GM18507 (cell line): ENCODE measurements around the gene HAUS3.
"Not testable (repeated sequence)": the region's sequence is repeated elsewhere in the genome, so short reads cannot be mapped to it uniquely, and the experiment has no call there.

Experiments used
- DNase-seq: peaks from one replicate; pipeline ENCODE4 v3.0.0; 2011; ENCODE audit warnings: low read depth; ENCODE audit not compliant: insufficient read length; ENCODE audit errors: extremely low spot score
- FAIRE-seq: peaks from 2 replicates; lab custom pipeline; 2011; peaks lifted over from hg19 to GRCh38; lab: Jason Lieb, UNC

The HAUS3 gene

DNA sequence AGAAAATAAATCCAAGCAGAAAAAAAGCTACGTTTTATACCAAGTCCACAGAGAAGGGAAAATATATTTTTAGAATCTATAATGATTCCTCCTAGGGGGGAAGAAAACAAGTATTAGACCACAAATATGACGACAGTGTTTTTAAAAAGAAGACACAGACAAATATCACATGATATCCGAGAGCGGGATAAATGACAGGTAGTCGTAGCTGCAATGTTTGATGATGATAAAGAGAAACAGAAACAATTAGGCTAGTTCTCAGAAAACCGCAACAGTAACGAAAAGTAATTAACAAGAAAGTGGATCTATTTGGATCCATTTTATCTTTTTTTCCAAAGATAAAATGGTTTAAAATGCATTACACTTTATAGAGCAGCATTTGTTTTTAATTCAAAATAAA lies 918 bp downstream of the HAUS3 start:
- no peak for DNase-seq
- peak; percentile 71 for FAIRE-seq

DNA sequence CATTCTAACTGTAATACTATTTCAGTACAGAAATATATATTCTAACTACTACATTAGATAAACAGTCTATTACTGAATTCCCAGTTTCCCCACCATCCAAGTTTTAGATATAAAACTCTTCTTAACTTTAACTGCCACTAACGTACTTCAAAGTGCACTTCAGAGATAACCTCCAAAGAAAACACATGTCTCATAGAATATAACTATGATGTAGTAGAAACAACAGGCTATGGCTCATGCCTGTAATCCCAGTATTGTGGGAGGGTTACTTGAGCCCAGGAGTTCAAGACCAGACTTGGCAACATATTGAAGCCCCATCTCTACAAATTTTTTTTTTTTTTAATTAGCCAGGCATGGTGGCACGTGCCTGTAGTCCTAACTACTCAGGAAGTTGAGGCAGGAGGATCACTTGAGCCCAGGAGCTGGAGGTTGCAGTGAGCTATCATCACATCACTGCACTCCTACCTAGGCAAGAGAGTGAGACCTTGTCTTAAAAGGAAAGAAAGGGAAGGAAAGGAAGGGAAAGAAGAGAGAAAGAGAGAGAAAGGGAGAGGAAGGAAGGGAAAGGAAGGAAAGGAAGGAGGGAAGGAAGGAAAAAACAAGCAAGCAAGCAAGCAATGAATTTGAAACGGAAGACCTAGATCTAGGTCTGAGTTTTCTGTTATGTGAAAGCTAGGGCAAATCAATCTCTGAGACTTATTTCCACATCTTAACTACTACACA lies 4.8 kb downstream of the HAUS3 start:
- DNase-seq (no peak), FAIRE-seq (no peak)

DNA sequence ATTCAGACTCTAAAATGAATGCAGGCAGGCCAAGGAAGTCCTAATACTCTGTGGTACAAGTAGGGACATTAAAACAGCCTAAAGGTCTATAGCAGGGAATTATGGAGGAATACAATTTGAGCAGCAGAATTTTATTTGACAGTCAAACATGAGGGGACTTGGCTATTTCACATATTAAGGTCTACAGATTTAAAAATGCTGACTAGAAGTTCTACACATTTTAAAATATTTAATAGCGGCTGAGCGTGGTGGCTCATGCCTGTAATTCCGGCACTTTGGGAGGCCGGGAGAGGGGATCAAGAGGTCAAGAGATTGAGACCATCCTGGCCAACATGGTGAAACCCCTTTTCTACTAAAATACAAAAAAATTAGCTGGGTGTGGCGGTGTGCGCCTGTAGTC lies 10.8 kb downstream of the HAUS3 start:
- FAIRE-seq (no peak), DNase-seq (no peak)

DNA sequence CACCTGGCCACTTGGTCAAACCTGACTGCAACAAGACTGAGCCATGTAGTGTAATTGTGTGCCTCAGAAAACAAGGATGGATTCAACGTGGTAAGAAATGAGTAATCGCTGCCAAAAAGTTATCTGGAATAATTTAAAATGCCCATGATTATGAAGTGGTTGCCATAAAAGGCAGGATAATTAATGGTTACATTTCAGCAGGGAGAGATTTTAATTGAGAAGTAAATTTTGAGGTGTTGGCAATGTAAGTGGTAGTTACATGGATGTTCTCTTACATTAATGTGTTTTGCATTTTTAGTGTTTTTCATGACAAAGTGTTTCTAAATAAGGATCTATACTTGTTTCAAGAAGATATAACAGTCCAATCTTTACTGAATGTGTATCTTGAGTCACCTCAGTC lies 15.7 kb downstream of the HAUS3 start:
- FAIRE-seq = no peak
- DNase-seq = no peak

DNA sequence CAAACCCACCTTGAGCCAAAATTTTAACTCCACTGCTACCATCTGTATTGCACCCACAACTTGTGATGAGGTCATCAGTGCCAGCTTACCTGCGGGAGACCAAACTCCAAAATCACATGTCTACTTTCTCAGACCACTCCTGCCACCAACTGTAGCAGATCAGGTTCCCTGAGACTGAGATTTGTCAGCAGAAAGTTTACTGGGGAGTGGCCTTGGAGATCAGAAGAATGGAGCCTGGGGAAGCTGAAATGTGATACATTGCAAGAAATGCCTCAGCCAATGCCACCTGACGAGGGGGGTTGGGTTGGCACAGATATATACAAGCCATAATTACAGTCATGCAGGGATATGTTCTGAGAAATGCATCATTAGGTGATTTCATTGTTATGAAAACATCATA lies 19.1 kb downstream of the HAUS3 start:
- DNase-seq (no peak), FAIRE-seq (no peak)

DNA sequence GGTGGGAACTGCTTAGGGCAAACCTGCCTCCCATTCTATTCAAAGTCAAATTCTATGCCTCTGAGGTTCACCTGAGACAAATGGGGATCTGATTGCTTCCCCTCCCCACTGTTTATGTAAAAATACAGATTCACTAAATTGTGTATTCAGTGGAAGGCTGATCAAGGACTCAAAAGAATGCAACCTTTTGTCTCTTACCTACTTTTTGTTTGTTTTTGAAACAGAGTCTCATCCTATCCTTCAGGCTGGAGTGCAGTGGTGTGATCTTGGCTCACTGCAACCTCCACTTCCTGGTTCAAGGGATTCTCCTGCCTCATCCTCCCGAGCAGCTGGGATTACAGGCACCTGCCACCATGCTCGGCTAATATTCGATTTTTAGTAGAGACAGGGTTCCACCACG lies 20.5 kb downstream of the HAUS3 start:
- FAIRE-seq, DNase-seq: not testable (repeated sequence)

DNA sequence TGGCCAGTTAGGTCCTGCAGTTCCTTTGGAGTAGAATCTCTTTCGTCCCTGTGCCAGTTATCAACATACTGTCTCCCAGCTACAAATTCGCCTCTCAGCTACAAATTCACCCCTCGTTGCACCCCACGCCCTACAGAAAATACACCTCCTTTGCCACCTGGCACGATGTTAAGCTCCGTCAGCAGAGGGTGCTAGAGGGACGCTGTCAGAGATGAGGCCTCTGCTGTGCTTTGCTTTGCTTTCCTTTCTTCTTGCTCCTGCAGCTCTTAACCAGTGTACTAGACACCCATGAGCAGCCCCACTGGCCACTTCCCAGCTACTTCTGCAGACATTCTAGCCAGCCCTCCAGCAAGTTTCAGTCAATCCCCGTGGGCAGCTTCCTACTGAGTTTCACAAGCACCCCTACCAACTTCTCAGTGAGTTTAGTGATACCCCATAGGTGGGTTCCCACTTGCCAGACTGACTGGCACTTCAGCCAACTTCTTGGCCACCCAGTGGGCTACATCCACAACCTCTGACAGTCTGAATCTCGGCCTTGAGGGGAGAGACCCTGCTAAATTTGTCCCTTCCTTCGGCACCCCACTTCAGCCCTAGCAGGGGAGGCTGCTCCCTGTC lies 21.8 kb downstream of the HAUS3 start:
- FAIRE-seq (peak; percentile 77), DNase-seq (peak; percentile 20)

DNA sequence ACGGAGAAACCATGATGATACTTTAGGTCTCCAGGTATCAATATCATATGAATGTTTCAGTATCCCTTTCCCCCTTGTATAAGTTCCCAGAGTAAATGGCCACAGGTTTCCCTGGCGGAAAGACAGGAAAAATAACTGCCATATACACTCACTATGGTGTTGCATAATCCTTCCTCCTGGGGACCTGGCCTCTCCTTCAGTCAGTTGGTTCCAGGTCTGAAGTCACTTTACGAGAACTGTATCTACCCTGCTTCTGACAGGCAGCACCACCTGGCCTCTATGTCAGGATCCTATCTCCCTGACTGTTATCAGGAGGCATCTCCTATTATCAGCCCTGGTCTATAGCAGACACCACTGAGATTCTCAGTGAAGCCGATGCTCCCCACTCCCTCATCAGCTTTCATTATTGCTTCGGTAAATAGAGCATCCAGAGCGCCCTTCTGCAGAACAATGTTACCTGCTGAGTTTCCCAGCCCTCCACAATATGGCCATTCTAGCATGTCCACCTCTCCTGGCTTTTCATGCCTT lies 22.6 kb downstream of the HAUS3 start:
- FAIRE-seq (no peak), DNase-seq (no peak)

DNA sequence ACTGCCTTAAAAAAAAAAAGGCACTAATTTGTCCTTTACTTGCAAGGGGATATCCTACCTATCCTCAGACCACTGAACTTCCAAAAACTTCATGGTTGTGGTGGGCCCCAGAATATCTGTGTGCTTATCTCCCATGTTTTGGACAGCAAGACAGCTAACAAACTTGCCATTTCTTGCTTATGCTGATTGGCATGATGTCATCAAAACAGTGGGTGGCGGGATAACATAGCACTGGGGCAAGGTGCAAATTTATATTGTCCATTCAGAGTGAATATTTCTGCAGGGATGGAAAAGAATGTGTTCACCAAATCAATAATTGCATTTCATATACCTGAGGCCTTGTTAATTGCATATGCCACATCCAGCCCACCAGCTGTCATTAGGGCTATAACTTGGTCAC lies 23.5 kb downstream of the HAUS3 start:
- FAIRE-seq = no peak

DNA sequence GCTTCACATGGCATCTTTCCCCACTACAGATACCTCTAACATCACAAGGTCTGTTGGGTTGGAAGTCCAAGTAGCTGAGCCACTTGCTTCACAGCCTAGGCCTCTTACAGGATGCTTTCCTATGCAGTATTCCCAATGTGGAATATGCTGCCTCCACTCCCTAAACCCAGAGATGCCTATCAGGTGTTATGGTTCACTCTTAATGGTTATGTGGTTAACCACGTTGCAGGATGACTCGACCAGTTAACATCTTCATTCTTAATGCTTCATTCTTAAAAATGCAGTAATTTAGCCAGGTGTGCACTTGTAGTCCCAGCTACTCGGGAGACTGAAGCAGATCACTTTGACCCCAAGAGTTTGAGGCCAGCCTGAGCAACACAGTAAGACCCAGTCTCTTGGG lies 24.2 kb downstream of the HAUS3 start:
- FAIRE-seq = no peak
- no peak for DNase-seq

More for the DNA sequence above, 23.5 kb downstream of the HAUS3 start:
- no peak for DNase-seq

DNA sequence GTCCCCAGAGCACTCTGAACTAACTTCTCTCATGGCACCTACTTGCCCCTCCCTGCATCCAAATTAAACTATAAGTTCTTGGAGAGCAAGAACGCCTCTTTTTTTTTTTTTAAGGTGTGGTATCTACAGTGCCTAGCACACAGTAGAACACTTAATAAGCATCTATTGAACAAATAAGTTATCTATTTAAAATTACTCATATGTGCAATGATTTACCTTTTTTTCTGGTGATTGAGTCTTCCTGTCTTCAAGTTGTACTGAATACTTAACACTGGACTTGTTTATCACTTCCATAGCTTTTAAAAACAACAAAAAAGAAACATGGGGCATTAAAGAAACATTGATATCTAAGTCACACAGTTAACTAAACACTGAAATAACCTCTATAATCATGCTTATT lies 29.1 kb downstream of the HAUS3 start:
- no peak for FAIRE-seq
- no peak for DNase-seq

DNA sequence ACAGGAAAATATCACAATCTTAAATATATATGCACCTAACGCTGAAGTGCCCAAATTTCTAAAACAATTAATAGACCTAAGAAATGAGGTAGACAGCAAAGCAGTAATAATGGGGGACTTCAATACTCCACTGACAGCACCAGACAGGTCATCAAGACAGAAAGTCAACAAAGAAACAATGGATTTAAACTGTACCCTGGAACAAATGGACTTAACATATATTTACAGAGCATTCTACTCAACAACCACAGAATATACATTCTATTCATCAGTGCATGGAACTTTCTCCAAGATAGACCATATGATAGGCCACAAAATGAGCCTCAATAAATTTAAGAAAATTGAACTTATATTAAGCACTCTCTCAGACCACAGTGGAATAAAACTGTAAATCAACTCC lies 39.1 kb downstream of the HAUS3 start:
- FAIRE-seq, DNase-seq: not testable (repeated sequence)

DNA sequence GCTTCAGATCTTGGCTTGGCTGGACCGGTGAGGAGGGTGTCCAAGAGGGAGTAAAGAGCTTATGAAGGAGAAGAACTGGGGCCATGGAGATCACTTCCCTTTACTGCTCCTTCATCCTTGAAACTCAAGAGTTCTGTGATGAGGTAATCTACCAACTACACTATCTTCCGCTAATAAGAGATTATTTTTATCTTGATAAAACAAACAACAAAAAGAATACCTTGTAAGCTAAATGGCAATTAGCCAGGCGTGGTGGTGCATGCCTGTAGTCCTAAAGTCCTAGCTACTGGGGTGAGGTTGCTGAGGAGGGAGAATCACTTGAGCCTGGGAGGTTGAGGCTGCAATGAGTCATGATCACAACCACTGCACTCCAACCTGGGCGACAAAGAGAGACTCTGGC lies 47.4 kb downstream of the HAUS3 start:
- no peak for FAIRE-seq
- no peak for DNase-seq

DNA sequence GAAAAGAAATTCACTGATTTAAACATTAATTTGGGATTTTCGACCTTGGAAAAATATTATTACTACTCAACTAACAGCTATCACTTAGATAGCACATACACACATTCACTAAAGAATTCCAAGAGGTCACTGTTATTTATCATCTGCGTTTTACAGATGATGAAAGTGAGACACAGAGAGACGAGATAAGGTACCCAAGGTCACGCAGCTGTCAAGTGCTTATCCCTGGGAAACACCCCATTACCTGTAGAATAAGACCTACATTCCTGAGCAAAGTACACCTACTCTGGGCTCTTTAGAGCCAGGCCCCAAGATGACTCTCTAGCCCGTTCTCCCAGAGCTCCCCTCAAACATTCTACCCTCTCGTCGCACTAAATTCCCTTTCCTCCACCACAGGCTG lies 48.6 kb downstream of the HAUS3 start:
- FAIRE-seq (no peak), DNase-seq (no peak)

DNA sequence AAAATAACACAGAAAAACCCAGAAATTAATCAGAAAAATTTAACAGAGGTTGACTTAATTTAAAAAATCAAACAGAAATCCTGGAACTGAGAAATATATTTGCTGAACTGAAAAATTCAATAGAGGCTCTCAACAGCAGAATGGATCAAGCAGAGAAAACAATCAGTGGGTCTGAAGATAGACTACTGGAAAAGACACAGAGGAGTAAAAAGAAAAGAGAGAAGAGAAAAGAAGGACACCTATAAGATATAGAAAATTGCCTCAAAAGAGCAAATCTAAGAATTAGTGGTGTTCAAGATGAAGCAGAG lies 55.1 kb downstream of the HAUS3 start:
- FAIRE-seq (no peak), DNase-seq (no peak)

DNA sequence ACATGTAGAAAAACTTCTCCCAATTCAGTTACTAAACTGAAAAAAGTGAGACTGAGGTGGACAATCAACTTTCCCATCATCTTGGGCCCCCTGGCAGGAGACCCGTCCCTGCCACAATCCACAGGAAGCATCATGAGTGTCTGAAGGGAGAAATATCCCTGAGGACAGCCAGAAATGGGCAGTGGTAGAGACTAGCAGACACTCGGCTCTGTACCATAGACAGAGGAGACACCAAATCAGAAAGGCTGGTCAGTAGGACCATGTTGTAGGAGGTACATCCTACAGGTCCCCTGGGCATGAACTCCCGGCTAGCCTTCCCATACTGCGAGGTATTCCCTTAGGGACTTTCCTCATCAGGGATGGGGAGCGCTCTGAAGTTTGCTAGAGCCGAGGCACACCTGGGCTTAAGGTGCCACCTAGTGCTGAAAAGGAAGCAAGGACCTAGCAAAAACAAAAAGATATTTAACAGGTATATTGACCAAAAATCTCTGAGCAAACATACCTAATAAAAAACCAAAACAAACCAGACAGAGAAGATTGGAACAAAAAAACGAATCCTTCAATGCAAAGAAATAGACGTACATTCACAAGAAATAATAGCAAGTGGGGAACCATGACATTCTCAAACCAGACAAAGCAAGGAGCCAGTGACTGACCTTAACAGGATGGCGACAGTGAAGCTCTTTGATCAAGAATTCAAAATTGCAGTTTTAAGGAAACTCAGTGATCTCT lies 55.6 kb downstream of the HAUS3 start:
- DNase-seq = no peak
- FAIRE-seq = no peak

DNA sequence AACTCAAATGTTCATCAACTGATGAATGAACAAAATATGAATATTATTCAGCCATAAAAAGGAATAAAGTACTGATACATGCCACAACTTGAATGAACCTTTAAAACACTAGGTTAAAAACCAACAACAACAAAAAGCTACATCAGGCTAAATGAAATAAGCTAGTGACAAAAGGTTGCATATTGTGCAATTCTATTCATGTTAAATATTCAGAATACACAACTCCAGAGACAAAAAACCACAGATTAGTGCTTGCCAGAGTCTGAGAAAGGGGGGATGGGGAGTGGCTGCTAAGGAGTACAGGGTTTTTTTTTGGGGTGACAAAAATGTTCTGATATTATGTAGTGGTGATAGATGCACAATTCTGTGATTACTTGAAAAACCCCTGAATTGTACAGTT lies 58.5 kb downstream of the HAUS3 start:
- DNase-seq (no peak), FAIRE-seq (no peak)

DNA sequence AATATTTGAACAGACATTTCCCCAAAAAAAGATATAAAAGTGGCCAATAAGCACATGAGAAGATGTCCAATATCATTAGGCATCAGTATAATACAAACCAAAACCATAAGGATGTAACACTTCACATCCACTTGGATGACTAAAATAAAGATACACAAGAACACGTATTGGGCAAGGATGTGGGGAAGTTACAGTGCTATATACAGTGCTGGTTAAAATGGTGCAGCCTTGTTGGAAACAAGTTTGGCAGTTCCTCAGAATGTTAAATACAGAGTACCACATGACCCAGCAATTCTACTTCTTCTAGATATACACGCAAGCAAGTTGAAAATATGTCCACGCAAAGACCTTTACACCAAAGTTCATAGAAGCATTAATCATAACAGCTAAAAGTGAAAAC lies 58.9 kb downstream of the HAUS3 start:
- DNase-seq (no peak), FAIRE-seq (no peak)

DNA sequence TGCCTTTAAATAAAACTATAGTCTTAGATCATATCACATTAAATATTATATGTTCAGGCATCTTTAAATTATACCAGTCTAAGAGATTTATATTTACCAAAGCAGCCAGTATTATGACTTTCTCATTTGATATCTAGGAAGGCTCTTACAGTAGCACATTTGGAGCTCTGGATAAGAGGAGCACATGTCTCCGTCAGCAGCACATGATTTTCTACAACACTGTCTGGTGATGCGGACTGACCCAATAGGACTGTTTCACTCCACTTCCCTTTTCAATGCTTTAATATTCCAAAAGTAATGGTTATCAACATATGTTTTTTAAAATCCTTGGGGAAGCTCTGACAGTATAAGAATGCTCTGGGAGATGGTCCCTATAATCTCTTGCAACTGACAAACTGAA lies 61.5 kb downstream of the HAUS3 start:
- DNase-seq = no peak
- FAIRE-seq = no peak

DNA sequence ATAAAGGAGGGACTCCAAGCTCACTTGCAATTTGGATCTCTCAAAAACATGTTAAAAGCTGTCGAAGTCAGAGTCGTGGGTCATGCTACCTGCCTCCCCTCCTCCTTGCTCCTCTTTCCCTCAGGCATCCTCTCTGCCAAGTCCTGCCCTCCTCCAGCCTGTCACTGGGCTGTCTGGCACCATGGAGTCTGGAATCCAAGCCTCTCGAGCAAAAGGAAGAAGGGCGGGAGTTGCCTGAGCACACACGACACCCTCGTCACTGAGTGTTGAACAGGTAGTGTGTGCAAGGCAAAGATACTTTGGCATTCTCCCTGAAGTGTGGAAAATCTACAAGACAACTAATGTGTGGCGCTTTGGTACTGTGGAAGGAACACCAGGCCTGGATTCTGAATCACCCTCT lies 62.2 kb downstream of the HAUS3 start:
- no peak for FAIRE-seq
- no peak for DNase-seq

DNA sequence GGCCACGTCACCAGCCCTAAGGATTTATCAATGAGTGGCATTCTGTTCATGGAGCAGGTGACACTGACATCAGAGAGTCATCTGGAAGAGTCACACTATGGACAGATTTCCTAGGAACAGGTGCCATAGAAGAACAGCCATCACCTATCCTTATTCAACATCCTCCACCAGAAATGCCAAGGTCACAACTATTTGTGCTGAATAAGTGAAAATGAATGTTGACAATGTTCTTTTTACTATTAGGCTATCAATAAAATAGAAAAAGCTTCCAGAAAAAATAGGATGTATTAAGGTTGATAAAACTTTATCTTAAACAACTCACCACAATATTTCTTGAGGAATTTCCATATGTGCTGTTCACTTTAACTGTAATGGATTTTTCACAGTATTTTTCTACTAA lies 62.9 kb downstream of the HAUS3 start:
- DNase-seq (no peak), FAIRE-seq (no peak)
